ENCODE data around the gene SPACA4.
A peak's percentile ranks its signal among the peaks of the same experiment; 100 is the strongest.

SPACA4 gene

GRCh38 chr19:48596679-48597465, 9.7 kb upstream of the SPACA4 start:
- H3K4me3 ChIP-seq (ENCODE audit: low read depth, low read length), result peak overlapping the region; percentile 13; the same call in 1 of the 2 replicates
- peak; percentile 35 for DNase-seq (ENCODE audit: low read depth)

GRCh38 chr19:48598996-48599700, 7.4 kb upstream of the SPACA4 start:
- no peak for TF ChIP-seq CTCF (IDR thresholded peaks at IDR 0.05; ENCODE audit: low read depth, low read length, missing control alignments)
- no peak for DNase-seq (ENCODE audit: low read depth)
- no peak overlapping the region for H3K4me3 ChIP-seq (ENCODE audit: low read depth, low read length)

More at GRCh38 chr19:48596679-48597465, 9.7 kb upstream of the SPACA4 start:
- TF ChIP-seq CTCF (IDR thresholded peaks at IDR 0.05; ENCODE audit: low read depth, low read length, missing control alignments), result no peak

GRCh38 chr19:48600679-48601417, 5.7 kb upstream of the SPACA4 start:
- TF ChIP-seq CTCF (IDR thresholded peaks at IDR 0.05; ENCODE audit: low read depth, low read length, missing control alignments), result no peak
- no peak for DNase-seq (ENCODE audit: low read depth)
- no peak overlapping the region for H3K4me3 ChIP-seq (ENCODE audit: low read depth, low read length)

GRCh38 chr19:48603001-48603400, 3.5 kb upstream of the SPACA4 start:
- H3K4me3 ChIP-seq (ENCODE audit: low read depth, low read length), result no peak overlapping the region
- TF ChIP-seq CTCF (IDR thresholded peaks at IDR 0.05; ENCODE audit: low read depth, low read length, missing control alignments), result no peak
- DNase-seq (ENCODE audit: low read depth), result no peak

GRCh38 chr19:48603449-48603848, 3.1 kb upstream of the SPACA4 start:
- no peak overlapping the region for H3K4me3 ChIP-seq (ENCODE audit: low read depth, low read length)
- DNase-seq (ENCODE audit: low read depth), result no peak
- no peak for TF ChIP-seq CTCF (IDR thresholded peaks at IDR 0.05; ENCODE audit: low read depth, low read length, missing control alignments)

GRCh38 chr19:48603850-48604249, 2.7 kb upstream of the SPACA4 start:
- no peak overlapping the region for H3K4me3 ChIP-seq (ENCODE audit: low read depth, low read length)
- DNase-seq (ENCODE audit: low read depth), result no peak
- no peak for TF ChIP-seq CTCF (IDR thresholded peaks at IDR 0.05; ENCODE audit: low read depth, low read length, missing control alignments)
